ENCODE results near the gene ARCN1. TPM values are rescaled to one million over a fixed set of nuclear protein-coding genes. Genes with fewer than 3 reads are reported as not detected.

Gene ARCN1
- total RNA-seq, 1 donor from 2014 or later = 134 TPM

DNA sequence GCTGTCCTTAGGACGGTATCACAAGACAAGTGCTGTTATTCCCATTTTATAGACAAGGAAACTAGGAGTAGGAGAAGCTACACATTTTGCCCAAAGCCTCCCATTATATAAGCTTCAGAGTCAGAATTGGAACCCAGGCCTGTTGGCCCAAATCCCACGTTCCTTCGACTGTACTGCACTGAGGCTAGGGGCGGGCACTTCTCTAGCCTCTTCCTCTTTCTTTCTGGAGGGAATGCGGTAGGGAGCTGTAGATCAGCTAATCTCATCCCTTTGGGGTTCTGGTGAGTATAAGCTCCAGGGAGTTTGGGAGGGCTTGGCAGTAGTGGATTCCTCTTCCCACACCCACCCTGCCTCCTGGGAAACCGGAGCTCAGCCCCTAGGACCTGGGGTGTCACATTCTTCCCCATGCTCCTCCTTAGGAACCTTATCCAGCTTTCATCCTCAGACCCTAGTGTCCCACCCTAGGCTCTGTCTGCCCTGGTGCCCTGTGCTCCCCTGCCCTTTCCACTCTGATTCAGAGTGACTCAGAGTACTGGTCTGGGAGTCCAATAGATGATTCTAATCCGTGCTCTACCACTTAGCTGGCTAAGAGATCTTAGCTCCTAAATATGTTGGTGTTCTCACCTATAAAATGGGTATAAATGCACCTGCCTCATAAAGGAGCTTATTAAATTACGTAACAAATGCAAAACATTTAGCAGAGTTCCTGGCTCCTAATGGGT is 64.5 kb downstream of the ARCN1 start:
- DNase-seq (ENCODE audit: low spot score) = no peak

GRCh38 chr11:118638726-118639125 is 66.5 kb downstream of the ARCN1 start:
- no peak for DNase-seq (ENCODE audit: low spot score)

DNA sequence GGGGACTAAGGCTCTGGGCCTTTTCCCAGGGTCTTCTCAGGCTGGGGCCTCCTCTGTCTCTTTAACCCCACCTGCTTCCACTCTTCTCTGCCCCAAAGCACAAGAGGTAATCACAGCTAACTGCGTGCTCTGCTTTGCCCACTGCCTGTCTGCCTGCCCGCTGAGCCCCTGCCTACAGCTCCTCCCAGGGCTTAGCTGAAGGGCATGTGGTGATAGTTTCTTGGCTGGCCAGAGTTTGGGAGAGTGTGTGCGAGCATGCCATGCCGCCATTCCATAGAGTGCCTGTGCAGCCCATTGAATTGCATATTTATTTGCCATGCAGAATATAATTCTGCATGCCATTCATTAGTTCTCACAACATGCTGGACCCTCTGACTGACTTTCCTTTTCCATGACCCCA is 67.7 kb downstream of the ARCN1 start:
- no peak for DNase-seq (ENCODE audit: low spot score)

DNA sequence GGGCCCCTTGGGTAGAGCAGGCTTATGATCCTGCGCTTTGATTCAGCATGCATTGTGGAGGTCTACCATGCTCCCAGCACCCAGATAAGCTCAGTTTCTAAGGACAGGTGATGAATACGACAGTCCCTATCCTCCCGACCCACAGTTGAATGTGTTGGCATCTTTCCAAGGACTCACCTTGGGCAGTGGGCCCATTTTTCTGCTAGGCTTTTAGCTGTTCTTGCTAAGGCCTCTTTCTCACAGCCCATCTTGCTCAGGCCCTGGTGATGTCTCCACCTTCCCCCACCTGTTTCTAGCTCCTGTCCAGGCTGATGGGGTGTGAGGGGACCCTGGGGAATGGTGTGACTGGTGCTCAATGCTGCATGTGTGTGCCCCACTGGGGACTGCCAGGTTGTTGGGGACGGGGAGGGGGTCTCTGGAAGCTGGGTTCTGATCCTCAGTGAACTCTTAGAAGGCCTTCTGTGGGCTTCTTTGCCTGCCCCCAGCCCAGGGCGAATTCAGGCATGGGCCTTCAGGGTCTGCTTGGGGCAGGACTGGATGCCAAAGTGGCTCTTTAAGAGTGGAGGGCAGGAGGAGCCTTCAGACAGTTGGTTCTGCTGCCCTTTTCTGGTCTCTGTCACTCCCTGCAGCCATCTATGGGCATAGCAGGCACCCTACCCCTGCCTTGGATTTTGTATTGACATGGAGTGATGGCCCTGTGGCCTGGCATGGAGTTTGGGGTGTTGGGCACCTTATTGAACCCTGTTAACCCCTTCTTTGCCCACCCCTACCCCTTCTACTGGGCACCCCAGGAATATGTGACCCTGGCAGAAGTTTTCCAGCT is 68.3 kb downstream of the ARCN1 start:
- DNase-seq (ENCODE audit: low spot score) = no peak

DNA sequence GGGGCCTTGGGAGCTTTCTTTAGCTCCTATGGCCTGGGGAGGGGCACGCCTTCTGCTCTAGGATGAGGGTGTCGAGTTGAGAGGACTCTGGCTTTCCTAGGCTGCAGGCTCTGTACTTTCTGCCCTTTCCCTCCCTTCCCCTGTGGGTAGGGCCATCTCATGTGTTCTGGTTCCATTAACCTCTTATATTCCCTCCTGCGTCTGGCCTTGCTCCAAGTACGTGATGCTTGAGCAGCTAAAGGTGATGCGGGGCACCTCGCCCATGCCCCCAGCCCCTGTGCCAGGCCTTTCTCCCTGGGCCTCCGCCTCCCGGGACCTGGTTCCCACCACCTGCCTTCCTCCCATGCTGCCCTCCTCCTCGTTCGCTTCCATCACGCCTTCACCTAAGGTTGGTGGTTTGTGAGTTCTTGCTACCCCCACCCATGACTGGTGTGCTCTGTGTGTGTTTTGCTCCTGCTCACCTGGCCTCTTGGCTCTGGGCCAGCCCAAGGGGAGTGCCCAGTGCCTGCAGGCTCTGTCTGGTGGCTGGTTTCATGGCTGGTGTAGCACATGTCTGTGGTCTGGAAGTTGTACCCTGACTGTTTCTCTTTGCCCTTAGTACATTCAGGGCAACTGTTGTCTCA is 69.3 kb downstream of the ARCN1 start:
- DNase-seq (ENCODE audit: low spot score) = peak; percentile 57

DNA sequence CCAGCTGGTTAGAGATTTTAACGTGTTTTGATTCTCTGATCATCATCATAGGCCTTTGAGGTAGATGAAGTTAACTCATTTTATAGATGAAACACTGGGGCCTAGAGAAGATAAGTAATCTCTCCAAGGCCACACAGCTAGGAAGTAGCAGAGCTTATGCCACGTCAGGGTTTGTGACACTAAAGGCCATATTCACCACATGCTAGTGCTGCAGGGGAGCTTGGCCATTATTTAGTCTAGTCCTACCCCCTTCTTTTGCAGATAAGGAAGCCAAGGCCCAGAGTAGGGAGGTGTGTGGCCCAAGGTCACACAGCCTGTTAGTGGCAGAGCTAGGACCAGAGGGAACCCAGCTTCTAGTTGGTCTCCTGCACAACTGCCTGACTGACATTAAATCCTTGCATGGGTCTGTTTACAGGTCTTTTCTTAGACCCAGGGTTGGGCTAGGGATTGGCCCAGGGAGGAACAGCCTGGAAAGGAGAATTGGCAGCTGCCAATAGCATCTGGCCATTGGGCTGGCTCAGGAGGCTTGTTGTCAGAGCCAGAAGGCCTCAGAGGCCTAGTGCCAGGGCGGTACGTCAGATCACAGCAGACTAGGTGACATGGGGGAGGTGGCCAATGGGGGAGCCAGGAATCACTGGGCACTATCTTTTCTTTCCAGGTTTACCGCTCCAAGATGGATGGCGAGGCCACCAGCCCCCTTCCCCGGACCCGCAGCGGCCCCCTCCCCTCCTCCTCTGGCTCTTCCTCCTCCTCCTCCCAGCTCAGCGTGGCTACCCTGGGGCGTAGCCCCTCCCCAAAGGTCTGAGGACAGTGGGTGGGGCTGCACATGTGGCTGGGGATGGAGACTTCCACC is 71.2 kb downstream of the ARCN1 start:
- no peak for DNase-seq (ENCODE audit: low spot score)

DNA sequence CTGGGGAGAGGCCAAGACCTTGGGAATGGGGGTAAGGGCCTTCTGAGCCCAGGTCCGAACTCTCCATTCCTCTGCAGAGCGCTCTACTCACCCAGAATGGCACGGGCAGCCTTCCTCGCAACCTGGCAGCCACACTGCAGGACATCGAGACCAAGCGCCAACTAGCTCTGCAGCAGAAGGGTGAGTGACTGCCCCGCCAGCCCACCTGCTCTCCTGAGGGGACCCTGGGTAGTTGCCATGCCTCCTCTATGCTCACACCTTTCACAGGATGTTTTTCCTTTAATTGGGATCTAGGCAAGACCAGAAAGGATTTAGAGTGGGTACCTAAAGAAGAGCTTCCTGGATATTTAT is 71.8 kb downstream of the ARCN1 start:
- no peak for DNase-seq (ENCODE audit: low spot score)

- no peak for DNase-seq (ENCODE audit: low spot score)
These were observed 72.3 kb downstream of the ARCN1 start for GRCh38 chr11:118644496-118644895.

- DNase-seq (ENCODE audit: low spot score) = no peak
These were observed 73.0 kb downstream of the ARCN1 start for GRCh38 chr11:118645066-118645715.

DNA sequence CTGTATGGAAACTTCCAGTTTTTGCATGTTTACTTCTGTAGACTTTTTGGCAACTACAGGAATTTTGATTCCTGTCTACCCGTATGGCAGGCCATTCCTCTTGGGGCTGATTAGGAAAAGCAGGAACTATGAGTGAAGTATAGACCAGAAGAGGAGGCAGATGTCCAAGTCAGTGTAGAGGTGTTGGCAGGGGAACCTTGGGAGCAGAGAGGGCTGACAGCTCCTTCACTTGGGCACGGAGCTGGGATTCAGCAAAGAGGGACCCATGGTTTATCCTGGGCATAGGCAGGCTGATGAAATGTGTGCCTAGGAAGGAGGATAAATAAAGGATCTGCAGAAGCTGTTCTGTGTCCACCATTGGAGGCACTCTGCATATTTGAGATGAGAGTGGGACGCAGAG is 74.2 kb downstream of the ARCN1 start:
- no peak for DNase-seq (ENCODE audit: low spot score)

GRCh38 chr11:118648291-118648690 is 76.1 kb downstream of the ARCN1 start:
- DNase-seq (ENCODE audit: low spot score) = no peak

DNA sequence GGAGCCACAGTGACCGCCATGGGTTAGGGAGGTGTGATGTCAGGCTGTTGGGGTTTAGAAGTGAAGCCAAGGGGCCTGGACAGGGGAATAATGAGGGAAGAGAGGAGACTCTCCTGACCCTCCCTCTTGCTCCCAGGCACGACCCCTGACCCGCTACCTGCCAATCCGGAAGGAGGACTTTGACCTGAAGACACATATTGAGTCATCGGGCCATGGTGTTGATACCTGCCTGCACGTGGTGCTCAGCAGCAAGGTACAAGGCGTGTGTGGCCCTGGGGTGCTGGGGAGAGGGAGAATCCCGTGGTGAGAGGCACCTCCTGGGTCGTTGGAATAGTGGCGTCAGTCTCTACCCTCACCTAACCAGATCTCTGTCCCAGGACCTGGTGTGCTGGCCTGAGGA is 77.7 kb downstream of the ARCN1 start:
- DNase-seq (ENCODE audit: low spot score) = no peak

GRCh38 chr11:118650366-118650765 is 78.2 kb downstream of the ARCN1 start:
- no peak for DNase-seq (ENCODE audit: low spot score)

- no peak for DNase-seq (ENCODE audit: low spot score)
These were observed 79.6 kb downstream of the ARCN1 start for GRCh38 chr11:118651820-118652219.

Other genes with a start within 250 kb of the ARCN1 start
- 12.4 TPM for gene CD3D, start 229.7 kb upstream of the ARCN1 start, total RNA-seq
- gene CD3G, start 228.1 kb upstream of the ARCN1 start, total RNA-seq = 3.0 TPM
- gene UBE4A, start 212.8 kb upstream of the ARCN1 start, total RNA-seq = 38.0 TPM
- gene ATP5MG, start 170.8 kb upstream of the ARCN1 start, total RNA-seq = 196 TPM
- 61.2 TPM for gene KMT2A, start 135.9 kb upstream of the ARCN1 start, total RNA-seq
- gene TTC36, start 44.9 kb upstream of the ARCN1 start, total RNA-seq = 1.2 TPM
- gene TMEM25, start 41.2 kb upstream of the ARCN1 start, total RNA-seq = 41.5 TPM
- 20.4 TPM for gene IFT46, start 6.5 kb upstream of the ARCN1 start, total RNA-seq
- gene PHLDB1, start 35.2 kb downstream of the ARCN1 start, total RNA-seq = 89.6 TPM
- gene TREH, start 107.2 kb downstream of the ARCN1 start, total RNA-seq = 23.0 TPM
- 98.9 TPM for gene DDX6, start 218.8 kb downstream of the ARCN1 start, total RNA-seq